ENCODE data around the gene POP7.
A peak's percentile ranks its signal among the peaks of the same experiment; 100 is the strongest.
"Not testable (repeated sequence)": the region's sequence is repeated elsewhere in the genome, so short reads cannot be mapped to it uniquely, and the experiment has no call there.

The POP7 gene

DNA sequence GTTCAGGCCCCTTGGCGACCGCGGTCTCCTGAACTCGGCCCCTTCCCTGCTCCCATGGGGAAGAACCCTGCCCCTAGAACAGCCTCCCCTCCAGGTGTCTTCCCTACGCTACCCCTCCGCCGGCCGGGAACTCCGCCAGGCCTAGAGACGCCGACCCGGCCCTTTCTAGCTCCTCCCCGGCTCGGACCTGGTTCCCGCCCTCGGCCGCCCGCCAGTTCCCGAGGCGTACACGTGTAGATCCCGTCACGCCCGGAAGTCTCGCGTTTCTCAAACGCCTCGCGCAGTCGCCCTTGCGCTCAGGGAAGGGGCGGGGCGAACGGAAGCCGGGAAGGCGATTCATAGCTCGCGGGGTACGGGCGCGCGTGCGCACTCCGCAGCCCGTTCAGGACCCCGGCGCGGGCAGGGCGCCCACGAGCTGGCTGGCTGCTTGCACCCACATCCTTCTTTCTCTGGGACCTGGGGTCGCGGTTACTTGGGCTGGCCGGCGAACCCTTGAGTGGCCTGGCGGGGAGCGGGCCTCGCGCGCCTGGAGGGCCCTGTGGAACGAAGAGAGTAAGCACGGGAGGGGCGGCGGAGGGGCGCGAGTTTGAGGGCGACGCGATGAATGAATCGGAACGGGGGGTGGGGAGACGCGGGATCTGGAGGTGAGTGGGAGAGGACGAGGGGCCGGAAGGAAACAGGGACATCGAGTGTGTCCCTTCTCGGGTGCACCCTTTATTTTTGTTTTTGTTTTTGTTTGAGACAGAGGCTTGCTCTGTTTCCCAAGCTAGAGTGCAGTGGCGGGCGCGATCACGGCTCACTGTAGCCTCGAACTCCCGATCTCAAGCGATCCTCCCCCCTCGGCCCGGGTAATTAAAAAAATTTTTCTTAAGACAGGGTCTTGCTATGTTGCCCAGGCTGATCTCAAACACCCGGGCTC is at the start of gene POP7:
POP7 (plus strand) TSS at position 369 of the 919 bp plus-strand sequence. CDS start 710 bp downstream, outside the sequence.
- ATAC-seq: peak; percentile 92
- no peak for TF ChIP-seq ISL1 (CRISPR knock-in tag; IDR thresholded peaks at IDR 0.05)
- no peak for TF ChIP-seq CSDC2 (CRISPR knock-in tag; IDR thresholded peaks at IDR 0.05)
- TF ChIP-seq ZFP3 (CRISPR knock-in tag; IDR thresholded peaks at IDR 0.05): no peak
- TF ChIP-seq ESRRG (CRISPR knock-in tag; IDR thresholded peaks at IDR 0.05): no peak
- no peak for TF ChIP-seq PPARA (CRISPR knock-in tag; IDR thresholded peaks at IDR 0.05; ENCODE audit: borderline replicate concordance)
- TF ChIP-seq TCF4 (CRISPR knock-in tag; IDR thresholded peaks at IDR 0.05; ENCODE audit: borderline replicate concordance): no peak
- TF ChIP-seq ZNF70 (CRISPR knock-in tag; IDR thresholded peaks at IDR 0.05): no peak
- no peak for TF ChIP-seq ZNF8 (CRISPR knock-in tag; IDR thresholded peaks at IDR 0.05)
- TF ChIP-seq RARB (CRISPR knock-in tag; IDR thresholded peaks at IDR 0.05): no peak
- TF ChIP-seq ZFP30 (CRISPR knock-in tag; IDR thresholded peaks at IDR 0.05): no peak
- no peak for TF ChIP-seq ARNTL (CRISPR knock-in tag; IDR thresholded peaks at IDR 0.05; ENCODE audit: borderline replicate concordance, low read depth)
- TF ChIP-seq, protein P1, sequence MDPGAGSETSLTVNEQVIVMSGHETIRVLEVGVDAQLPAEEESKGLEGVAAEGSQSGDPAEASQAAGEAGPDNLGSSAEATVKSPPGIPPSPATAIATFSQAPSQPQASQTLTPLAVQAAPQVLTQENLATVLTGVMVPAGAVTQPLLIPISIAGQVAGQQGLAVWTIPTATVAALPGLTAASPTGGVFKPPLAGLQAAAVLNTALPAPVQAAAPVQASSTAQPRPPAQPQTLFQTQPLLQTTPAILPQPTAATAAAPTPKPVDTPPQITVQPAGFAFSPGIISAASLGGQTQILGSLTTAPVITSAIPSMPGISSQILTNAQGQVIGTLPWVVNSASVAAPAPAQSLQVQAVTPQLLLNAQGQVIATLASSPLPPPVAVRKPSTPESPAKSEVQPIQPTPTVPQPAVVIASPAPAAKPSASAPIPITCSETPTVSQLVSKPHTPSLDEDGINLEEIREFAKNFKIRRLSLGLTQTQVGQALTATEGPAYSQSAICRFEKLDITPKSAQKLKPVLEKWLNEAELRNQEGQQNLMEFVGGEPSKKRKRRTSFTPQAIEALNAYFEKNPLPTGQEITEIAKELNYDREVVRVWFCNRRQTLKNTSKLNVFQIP (CRISPR knock-in tag; IDR thresholded peaks at IDR 0.05; ENCODE audit: borderline replicate concordance, low read depth): no peak
- TF ChIP-seq, protein P2, sequence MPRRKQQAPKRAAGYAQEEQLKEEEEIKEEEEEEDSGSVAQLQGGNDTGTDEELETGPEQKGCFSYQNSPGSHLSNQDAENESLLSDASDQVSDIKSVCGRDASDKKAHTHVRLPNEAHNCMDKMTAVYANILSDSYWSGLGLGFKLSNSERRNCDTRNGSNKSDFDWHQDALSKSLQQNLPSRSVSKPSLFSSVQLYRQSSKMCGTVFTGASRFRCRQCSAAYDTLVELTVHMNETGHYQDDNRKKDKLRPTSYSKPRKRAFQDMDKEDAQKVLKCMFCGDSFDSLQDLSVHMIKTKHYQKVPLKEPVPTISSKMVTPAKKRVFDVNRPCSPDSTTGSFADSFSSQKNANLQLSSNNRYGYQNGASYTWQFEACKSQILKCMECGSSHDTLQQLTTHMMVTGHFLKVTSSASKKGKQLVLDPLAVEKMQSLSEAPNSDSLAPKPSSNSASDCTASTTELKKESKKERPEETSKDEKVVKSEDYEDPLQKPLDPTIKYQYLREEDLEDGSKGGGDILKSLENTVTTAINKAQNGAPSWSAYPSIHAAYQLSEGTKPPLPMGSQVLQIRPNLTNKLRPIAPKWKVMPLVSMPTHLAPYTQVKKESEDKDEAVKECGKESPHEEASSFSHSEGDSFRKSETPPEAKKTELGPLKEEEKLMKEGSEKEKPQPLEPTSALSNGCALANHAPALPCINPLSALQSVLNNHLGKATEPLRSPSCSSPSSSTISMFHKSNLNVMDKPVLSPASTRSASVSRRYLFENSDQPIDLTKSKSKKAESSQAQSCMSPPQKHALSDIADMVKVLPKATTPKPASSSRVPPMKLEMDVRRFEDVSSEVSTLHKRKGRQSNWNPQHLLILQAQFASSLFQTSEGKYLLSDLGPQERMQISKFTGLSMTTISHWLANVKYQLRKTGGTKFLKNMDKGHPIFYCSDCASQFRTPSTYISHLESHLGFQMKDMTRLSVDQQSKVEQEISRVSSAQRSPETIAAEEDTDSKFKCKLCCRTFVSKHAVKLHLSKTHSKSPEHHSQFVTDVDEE (CRISPR knock-in tag; IDR thresholded peaks at IDR 0.05): no peak
- TF ChIP-seq OSR1 (CRISPR knock-in tag; IDR thresholded peaks at IDR 0.05): no peak
- no peak for TF ChIP-seq GLIS3 (CRISPR knock-in tag; IDR thresholded peaks at IDR 0.05)
- TF ChIP-seq ZNF565 (CRISPR knock-in tag; conservative IDR thresholded peaks at IDR 0.05; ENCODE audit: low read depth): no peak

DNA sequence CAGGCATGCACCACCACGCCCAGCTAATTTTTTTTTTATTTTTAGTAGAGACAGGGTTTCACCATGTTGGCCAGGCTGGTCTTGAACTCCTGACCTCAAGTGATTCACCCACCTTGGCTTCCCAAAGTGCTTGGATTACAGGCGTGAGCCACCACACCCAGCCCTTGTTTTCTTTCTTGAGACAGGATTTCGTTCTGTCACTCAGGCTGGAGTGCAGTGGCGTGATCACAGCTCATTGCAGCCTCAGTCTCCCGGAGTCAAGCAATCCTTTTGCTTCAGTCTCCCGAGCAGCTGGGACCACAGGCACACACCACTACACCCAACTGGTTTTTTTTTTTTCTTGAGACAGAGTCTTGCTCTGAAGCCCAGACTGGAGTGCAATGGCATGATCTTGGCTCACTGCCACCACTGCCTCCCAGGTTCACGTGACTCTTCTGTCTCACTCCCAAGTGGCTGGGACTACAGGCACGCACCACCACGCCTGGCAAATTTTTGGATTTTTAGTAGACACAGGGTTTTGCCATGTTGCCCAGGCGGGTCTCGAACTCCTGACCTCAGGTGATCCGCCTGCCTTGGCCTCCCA is 43.6 kb upstream of the POP7 start:
- ATAC-seq: not testable (repeated sequence)

DNA sequence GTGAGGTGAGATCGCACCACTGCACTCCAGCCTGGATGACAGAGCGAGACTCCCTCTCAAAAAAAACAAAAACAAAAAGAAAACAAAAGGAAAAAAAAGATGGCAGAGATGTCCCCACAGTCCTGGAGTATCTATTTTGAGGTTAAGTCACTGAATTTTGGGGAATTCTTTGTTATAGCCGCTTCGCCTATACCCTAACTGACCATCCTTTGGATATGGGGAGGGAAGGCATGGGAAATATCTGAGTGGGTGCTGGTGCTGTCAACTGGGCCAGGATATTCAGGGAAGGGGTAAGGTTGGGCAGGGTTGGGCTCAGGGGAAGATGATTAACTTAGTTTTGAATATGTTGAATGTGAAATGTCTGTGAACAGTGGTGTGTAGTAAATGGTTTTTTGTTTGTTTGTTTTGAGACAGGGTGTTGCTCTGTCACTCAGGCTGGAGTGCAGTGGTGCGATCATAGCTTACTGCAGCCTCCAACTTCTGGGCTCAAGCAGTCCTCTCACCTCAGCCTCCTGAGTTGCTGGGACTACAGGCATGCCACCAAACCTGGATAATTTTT is 40.7 kb upstream of the POP7 start:
- no peak for ATAC-seq
- TF ChIP-seq ZFP30 (CRISPR knock-in tag; IDR thresholded peaks at IDR 0.05) (no peak), CSDC2 (CRISPR knock-in tag; IDR thresholded peaks at IDR 0.05) (no peak), BACH2 (CRISPR knock-in tag; IDR thresholded peaks at IDR 0.05; ENCODE audit: borderline replicate concordance) (no peak), TCF4 (CRISPR knock-in tag; IDR thresholded peaks at IDR 0.05; ENCODE audit: borderline replicate concordance) (no peak), ZNF8 (CRISPR knock-in tag; IDR thresholded peaks at IDR 0.05) (no peak), ZNF565 (CRISPR knock-in tag; conservative IDR thresholded peaks at IDR 0.05; ENCODE audit: low read depth) (no peak), SNAI2 (CRISPR knock-in tag; IDR thresholded peaks at IDR 0.05) (no peak), ZFP3 (CRISPR knock-in tag; IDR thresholded peaks at IDR 0.05) (no peak), RARB (CRISPR knock-in tag; IDR thresholded peaks at IDR 0.05) (no peak)
- TF ChIP-seq, protein P1 (CRISPR knock-in tag; IDR thresholded peaks at IDR 0.05; ENCODE audit: borderline replicate concordance, low read depth): no peak
- TF ChIP-seq, protein P2 (CRISPR knock-in tag; IDR thresholded peaks at IDR 0.05): no peak
- TF ChIP-seq, protein P3, sequence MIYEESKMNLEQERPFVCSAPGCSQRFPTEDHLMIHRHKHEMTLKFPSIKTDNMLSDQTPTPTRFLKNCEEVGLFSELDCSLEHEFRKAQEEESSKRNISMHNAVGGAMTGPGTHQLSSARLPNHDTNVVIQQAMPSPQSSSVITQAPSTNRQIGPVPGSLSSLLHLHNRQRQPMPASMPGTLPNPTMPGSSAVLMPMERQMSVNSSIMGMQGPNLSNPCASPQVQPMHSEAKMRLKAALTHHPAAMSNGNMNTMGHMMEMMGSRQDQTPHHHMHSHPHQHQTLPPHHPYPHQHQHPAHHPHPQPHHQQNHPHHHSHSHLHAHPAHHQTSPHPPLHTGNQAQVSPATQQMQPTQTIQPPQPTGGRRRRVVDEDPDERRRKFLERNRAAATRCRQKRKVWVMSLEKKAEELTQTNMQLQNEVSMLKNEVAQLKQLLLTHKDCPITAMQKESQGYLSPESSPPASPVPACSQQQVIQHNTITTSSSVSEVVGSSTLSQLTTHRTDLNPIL (CRISPR knock-in tag; IDR thresholded peaks at IDR 0.05; ENCODE audit: low read depth): no peak
